Thoracic aorta endothelial cell (primary cell): ENCODE data around the gene EIF4EBP3. TPM values are rescaled to one million over a fixed set of nuclear protein-coding genes. Genes with fewer than 3 reads are reported as not detected.

ENCODE experiments used
- small RNA-seq: library from RNA; depleted of rRNA; stranded (forward); fragments of <200 nt; gene quantifications from one replicate; pipeline ENCODE3, GENCODE V24; 2012
- total RNA-seq: library from RNA; depleted of rRNA; stranded (reverse); fragments of >200 nt; gene quantifications from 2 replicates; pipeline ENCODE4 v1.2.3, GENCODE V29; 2012

Gene EIF4EBP3
- 0.53 and 1.7 TPM in 2 replicates for total RNA-seq

DNA sequence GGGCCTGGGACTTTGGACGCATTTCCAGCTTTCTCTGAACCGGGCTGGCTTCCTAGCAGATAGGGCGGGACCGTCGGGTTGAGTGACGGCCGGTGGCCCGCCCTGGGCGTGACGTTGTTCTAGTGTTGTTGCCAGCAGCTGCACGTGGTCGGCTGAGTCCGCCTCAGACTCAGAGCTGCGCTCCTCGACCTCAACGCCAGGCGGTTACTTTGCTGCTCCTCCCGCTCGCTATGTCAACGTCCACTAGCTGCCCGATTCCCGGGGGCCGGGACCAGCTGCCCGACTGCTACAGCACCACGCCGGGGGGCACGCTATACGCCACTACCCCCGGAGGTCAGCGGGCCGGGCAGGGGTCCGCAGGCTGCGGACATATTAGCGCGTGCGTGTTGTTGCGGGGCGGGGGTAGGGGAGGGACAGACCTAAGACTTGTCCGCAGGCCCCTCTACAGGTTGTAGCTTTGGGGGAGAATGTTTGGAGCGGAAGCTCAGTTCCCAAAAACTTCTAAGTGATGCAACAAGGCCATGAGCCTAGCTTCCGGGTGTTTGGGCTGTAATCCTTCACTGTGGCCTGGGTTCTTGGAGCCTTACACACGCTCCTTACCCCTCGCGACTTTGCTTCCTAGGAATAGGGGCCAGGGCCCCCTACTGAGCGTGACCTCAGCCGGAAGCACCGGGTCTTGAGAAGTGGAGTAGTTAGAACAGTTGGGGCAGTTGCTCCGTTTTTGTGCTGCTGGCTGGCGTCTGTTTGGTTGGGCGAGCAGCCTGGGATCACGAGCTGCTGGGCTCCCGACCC lies at the start of gene EIF4EBP3:
TSS of gene EIF4EBP3 (plus strand) at position 155 of the 792 bp plus-strand sequence. CDS start at position 231, 76 bp downstream.

DNA sequence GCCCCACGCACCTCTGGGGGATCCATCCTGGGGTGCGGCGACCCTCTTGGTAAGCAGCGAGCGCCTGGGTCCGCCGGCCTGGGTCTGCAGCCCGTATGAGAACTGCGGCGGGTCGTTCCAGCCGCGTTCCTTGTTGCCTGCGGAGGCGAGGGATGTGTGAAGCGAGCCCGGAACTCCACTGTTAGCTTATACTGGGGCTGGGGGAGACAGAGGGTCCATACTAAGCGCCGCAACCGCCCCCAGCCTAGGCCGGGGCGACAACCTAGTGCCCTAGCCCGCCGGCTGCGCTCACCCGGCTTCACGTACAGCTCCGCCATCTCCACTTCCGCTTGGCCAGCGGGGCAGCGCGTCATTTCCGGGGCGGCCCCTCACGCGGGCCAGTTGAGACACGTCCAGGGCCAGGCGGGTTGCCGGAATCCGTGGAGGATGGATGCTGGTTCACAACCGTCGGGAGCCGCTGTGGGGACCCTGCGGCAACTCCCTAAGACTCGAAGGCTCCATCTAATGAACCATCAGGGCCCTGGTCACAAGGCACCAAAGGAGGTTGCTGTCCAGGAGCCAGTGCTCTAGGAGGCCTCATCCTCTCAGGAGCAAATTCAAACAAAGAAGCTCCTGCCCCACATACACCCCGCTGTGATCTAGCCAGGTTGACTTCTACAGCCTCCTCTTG lies 9.8 kb downstream of the EIF4EBP3 start, which contains the start of gene SRA1:
TSS of gene SRA1 (minus strand) at position 338 of the 670 bp plus-strand sequence. CDS start at position 317, 21 bp downstream.

DNA sequence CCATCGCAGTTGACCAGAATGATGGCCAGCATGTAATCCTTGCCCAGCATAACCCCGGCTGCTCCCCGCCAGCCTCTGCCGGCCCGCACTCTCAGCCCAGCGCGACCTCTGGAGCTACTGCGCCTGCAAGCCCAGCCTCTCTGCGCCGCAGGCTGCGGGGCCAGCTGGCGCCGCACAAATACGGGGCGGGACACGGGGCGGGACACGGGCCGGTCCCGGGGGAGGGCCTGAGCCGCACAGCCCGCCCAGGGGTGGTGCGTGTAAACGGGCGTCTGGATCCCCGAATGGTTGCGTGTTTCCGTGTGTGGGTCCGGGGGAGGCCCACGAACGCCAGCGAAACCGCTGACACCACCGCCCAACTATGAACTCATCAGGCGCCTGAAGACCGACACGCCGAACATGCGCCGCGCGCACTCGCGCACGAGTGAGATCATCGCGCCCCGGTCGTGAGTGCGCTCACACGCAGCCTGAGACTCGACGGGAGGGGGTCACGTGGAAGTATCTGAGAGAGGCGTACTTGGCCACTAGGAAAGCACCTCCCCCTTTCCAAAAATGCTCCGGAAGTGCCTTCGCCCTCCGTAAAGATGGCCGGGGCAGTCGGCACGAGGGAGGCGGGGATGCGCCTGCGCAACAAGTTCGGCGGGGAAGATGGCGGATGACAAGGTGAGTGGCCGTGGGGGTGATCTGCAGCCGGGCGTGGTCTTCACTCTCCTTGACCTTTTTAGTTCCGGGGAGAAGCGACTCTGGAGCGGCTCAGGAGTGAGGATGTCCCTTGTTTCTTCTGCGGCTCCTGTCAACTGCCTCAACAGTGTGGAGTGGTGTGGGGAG lies 16.9 kb downstream of the EIF4EBP3 start, which contains the start of the genes APBB3 and SLC35A4:
TSS of gene APBB3 (minus strand) at position 403 of the 828 bp plus-strand sequence. CDS start at position 50, 353 bp downstream.
TSS of gene SLC35A4 (plus strand) at position 633 of the 828 bp plus-strand sequence. CDS start 2,342 bp downstream, outside the sequence.

Small RNAs within 50 kb of the gene (small RNA-seq; reads per million reads assigned to genes)
- gene RF00279 (not detected), gene RF00443 (not detected)

Other genes starting within 250 kb of the EIF4EBP3 start
- gene PFDN1, start 244.6 kb upstream of the EIF4EBP3 start, total RNA-seq = 141 and 146 TPM in 2 replicates
- 27.0 and 27.8 TPM in 2 replicates for gene HBEGF, start 201.1 kb upstream of the EIF4EBP3 start, total RNA-seq
- not detected in 2 replicates for gene SLC4A9, start 187.5 kb upstream of the EIF4EBP3 start, total RNA-seq
- 94.7 and 111 TPM in 2 replicates for gene ANKHD1, start 145.8 kb upstream of the EIF4EBP3 start, total RNA-seq
- gene SRA1, start 9.8 kb downstream of the EIF4EBP3 start, total RNA-seq = 20.5 and 25.5 TPM in 2 replicates
- 5.6 and 6.1 TPM in 2 replicates for gene APBB3, start 16.9 kb downstream of the EIF4EBP3 start, total RNA-seq
- gene SLC35A4, start 17.2 kb downstream of the EIF4EBP3 start, total RNA-seq = 28.6 and 34.2 TPM in 2 replicates
- gene CD14, start 85.5 kb downstream of the EIF4EBP3 start, total RNA-seq = 0.14 and 0.40 TPM in 2 replicates
- gene TMCO6, start 91.8 kb downstream of the EIF4EBP3 start, total RNA-seq = 21.3 and 49.0 TPM in 2 replicates
- 30.3 and 31.0 TPM in 2 replicates for gene NDUFA2, start 100.0 kb downstream of the EIF4EBP3 start, total RNA-seq
- gene IK, start 100.2 kb downstream of the EIF4EBP3 start, total RNA-seq = 105 and 117 TPM in 2 replicates
- gene WDR55, start 117.2 kb downstream of the EIF4EBP3 start, total RNA-seq = 25.3 and 26.6 TPM in 2 replicates
- gene DND1, start 125.9 kb downstream of the EIF4EBP3 start, total RNA-seq = 0.43 and 0.53 TPM in 2 replicates
- gene HARS1, start 143.7 kb downstream of the EIF4EBP3 start, total RNA-seq = 72.0 and 73.0 TPM in 2 replicates
- 33.2 and 34.8 TPM in 2 replicates for gene HARS2, start 143.8 kb downstream of the EIF4EBP3 start, total RNA-seq
- 33.0 and 40.3 TPM in 2 replicates for gene ZMAT2, start 152.8 kb downstream of the EIF4EBP3 start, total RNA-seq
- not detected in 2 replicates for gene PCDHA1, start 238.5 kb downstream of the EIF4EBP3 start, total RNA-seq
- under 0.01 TPM in 1 of 2 replicates, not detected in the other for gene PCDHA2, start 247.2 kb downstream of the EIF4EBP3 start, total RNA-seq